Epithelial cell of proximal tubule (primary cell): ENCODE results near the gene KLHL35. TPM values are rescaled to one million over a fixed set of nuclear protein-coding genes. Genes with fewer than 3 reads are reported as not detected.
A peak's percentile ranks its signal among the peaks of the same experiment; 100 is the strongest.

Experiments
- DNase-seq: peaks from one replicate; pipeline ENCODE4 v3.0.0-alpha.2; 2011; ENCODE audit warnings: low read depth
- H3K4me3 ChIP-seq: 2 replicates; pipeline ENCODE4 v1.5.1; 2011; ENCODE audit warnings: low read depth, mild to moderate bottlenecking, low read length
- total RNA-seq: library from RNA; depleted of rRNA; stranded (reverse); fragments of >200 nt; gene quantifications from 2 replicates; pipeline ENCODE4 v1.2.3, GENCODE V29; 2015
- TF ChIP-seq, protein P1 (sequence below): conservative IDR thresholded peaks from 2 replicates; pipeline ENCODE4 v1.5.1; 2012; ENCODE audit warnings: low read depth, mild to moderate bottlenecking, low read length

Gene KLHL35
- total RNA-seq, 1 donor from 2014 or later: 3.3 TPM

DNA sequence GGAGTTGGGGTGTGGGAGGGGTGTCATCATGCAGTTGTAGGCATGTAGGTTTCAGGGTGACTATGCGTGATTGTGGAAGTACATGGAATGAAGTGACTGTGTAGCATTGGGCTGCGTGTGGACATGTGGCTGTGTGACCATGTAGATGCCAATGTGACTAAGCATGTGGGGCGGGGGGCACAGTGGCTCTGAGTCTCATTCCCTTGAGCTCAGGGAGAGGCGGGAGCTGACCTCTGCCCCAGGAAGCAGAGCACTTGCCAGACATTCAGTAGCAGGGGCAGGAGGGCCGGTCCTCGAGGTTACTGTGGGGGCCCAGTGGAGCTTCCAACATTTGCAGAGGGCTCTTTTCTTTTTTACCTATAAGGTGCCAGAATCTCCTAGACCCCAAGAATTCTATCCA lies 440 bp upstream of the KLHL35 start:
- DNase-seq: no peak
- H3K4me3 ChIP-seq: no peak overlapping the region
- TF ChIP-seq, protein P1, sequence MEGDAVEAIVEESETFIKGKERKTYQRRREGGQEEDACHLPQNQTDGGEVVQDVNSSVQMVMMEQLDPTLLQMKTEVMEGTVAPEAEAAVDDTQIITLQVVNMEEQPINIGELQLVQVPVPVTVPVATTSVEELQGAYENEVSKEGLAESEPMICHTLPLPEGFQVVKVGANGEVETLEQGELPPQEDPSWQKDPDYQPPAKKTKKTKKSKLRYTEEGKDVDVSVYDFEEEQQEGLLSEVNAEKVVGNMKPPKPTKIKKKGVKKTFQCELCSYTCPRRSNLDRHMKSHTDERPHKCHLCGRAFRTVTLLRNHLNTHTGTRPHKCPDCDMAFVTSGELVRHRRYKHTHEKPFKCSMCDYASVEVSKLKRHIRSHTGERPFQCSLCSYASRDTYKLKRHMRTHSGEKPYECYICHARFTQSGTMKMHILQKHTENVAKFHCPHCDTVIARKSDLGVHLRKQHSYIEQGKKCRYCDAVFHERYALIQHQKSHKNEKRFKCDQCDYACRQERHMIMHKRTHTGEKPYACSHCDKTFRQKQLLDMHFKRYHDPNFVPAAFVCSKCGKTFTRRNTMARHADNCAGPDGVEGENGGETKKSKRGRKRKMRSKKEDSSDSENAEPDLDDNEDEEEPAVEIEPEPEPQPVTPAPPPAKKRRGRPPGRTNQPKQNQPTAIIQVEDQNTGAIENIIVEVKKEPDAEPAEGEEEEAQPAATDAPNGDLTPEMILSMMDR: no peak

DNA sequence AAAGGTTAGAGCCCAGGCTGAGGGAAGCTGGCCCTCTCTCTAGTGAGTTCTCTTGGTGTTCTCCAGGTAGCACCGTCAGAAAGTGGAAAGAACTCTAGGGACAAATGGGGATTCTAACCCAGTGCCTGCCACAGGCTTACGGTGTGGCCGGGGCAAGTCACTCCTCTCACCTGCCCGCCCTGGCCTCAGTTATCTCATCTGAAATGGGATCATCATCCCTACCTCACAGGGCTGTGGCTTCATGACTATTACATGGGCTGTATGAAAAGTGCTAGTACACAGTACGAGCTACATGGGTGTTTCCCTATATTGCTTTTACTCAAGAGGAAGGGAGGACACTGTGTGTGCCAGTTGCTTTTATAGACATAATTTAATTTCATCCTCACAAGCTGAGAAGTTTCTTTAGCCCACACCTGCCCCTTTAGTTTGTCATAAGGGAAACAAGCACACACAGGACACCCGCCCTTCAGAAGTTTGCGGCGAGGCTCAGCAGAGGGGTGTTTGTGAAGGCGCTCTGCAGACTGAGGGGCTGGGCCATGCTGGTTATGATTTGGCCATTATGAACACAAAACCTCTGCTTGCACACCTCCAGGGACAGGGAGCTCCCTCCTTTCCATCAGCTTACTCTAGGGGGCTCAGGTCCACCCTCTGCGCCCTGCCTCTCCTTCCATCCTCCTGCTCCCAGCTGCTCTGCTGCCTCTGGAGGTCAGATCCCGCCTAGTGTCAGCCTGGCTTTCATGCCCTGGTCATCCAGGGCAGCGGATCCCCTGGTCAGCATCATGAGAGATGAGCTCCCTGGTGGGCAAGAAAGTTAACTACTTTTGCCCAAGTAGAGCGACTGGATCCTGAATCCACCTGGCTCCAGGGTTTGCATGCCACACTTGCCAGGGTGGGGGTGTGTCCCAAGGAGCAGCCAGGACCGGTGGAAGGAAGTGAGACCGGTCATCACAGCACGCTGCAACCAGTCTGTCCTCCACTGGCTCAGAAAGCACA lies 1.2 kb downstream of the KLHL35 start:
- TF ChIP-seq, protein P1: peak; percentile 11
- H3K4me3 ChIP-seq: no peak overlapping the region
- no peak for DNase-seq

DNA sequence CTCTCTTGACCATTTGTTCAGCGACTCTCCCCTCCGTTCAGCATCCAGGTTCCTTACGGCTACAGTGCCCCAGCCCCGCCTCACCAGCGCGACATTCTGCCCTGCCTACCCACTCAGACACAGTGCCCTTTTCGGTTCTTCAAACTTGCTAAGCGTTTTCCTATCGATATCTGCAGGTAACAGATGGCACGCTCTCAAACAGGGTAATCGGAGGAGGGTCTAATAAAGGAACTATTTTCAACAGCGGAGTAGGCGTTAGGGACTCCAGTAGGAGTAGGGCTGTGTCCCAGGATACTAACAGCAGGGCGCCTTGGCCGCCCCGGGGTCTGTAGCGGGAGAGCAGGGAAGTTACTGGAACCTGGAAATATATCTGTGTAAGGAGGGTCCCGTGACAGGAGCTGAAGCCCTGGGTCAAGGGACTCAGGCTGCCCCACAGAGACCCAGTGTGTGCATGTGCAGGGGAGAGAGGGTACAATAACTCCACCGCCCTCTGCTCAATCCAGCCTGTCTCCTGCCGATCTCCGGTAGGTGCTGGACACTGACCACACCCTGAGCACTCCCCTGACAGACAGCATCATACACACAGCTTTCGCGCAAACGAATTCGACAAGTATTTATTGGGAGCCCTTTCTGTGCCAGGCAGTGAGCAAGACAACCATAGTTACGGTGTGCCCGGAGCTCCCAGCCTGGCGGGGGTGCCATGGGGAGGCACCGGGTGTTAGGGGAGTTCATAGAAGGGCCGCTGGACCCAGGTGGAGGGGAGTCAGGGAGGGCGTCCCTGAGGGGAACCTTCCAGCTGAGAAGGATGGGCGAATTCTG lies 2.1 kb downstream of the KLHL35 start:
- no peak for DNase-seq
- H3K4me3 ChIP-seq: peak overlapping the region; percentile 37
- TF ChIP-seq, protein P1: no peak

DNA sequence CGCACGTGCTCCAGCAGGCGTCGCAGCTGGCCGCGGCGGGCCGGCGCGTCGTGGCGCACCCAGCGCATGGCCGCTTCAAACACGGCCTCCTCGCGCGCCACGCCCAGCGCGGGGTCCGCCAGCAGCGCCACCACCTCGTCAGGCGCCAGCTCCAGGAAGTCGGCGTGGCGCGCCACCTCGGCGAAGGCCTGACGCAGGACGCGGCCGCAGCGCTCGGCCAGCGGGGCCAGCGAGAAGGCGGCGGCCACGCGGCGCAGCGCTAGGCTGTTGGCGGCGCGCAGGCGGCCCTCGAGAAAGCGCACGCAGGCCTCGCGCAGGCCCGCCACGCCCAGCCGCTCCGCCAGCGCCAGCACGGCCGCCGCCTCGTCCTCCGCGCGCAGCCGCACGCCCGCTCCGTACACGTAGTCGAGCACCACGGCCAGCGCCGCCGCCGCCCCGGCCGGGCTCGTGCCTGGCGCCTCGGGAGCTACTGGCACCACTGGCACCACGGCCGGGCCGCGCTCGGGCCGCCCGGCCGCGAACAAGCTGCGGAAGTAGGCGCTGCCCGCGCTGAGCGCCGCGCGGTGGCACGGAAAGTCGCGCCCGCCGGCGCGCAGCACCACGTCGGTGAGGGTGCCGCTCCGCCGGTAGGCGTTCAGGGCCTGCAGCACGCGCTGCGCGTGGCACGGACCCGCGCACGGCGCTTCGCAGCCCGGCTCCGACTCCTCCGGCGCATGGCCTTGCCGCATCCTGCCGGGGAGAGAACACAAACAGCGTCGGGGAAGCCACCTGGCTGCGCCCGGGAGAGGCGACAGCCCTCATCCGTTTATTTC lies 2.9 kb downstream of the KLHL35 start:
- TF ChIP-seq, protein P1: no peak
- peak overlapping the region; percentile 37 for H3K4me3 ChIP-seq
- DNase-seq: no peak

DNA sequence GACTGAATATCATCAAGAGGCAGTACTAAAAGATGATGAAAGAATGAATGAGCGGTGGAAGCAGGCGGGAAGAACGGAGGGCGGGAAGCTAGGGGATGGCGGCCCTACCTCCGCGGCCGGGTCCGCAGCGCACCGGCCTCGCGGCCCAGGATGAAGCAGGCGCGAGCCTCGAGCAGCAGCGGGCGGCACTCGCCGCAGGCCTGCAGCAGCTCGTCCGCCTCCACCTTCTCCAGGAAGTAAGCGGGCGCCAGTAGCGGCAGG lies 3.4 kb downstream of the KLHL35 start:
- peak overlapping the region; percentile 2 for H3K4me3 ChIP-seq
- TF ChIP-seq, protein P1: no peak
- DNase-seq: no peak

DNA sequence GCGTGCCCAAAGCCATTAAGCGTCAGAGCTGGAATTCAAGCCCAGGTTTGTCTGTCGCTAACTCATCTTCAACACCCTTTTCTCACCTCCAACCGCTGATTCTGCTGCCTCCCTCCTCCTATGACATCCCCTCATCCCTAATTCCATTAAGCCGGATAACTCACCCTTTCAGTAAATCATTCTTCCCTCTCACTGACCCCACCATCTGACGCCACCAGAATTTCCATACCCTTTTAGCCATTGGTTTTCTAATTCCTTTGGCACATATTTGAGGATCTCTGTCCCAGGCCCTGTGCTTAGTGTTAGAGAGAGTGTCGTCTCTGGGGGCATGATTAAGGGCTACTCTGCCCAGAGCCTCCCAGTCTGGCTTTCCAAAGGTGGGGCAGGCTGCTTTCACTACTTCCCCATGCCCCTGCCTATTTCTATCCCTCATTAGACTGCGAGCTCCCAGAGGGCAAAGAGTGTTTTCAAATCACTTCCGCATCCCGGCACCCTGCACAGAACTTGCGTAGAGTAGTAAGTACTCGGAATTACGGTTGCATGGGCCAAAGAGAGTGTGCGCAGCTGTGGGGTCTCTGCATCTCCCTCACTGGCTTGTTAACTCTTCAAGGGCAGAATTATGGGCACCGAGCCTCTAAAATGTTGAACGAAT lies 3.9 kb downstream of the KLHL35 start:
- H3K4me3 ChIP-seq: peak overlapping the region; percentile 2
- no peak for DNase-seq
- TF ChIP-seq, protein P1: no peak
